T-helper 17 cell (primary cell): ENCODE results near the gene METTL2B. TPM values are rescaled to one million over a fixed set of nuclear protein-coding genes. Genes with fewer than 3 reads are reported as not detected.
"Not testable (repeated sequence)": the region's sequence is repeated elsewhere in the genome, so short reads cannot be mapped to it uniquely, and the experiment has no call there.

Experiments
- ATAC-seq: fragments of 150-1000 bp; cut with Tn5 transposase; 2 replicates; pipeline ENCODE4 v1.10.0; 2021; ENCODE audit warnings: mild to moderate bottlenecking, moderate library complexity
- DNase-seq, 3 donors: peaks; one replicate each; pipeline versions ENCODE4 v3.0.0 to v3.0.0-alpha.2; 2020 to 2021
- H3K9me3 ChIP-seq: one replicate; pipeline ENCODE4 v1.7.0; 2013; ENCODE audit warnings: low read length, mild to moderate bottlenecking; ENCODE audit not compliant: control insufficient read depth, poor library complexity, severe bottlenecking
- H3K27ac Mint-ChIP-seq: one replicate; pipeline ENCODE4 v1.8.0; 2022; ENCODE audit warnings: mild to moderate bottlenecking, moderate library complexity, mixed read lengths
- H3K27me3 Mint-ChIP-seq: one replicate; pipeline ENCODE4 v1.8.0; 2022; ENCODE audit warnings: mixed read lengths
- H3K36me3 Mint-ChIP-seq: one replicate; pipeline ENCODE4 v1.8.0; 2022; ENCODE audit warnings: low read depth, mixed read lengths
- H3K4me1 Mint-ChIP-seq: one replicate; pipeline ENCODE4 v1.8.0; 2022; ENCODE audit warnings: mild to moderate bottlenecking, mixed read lengths
- H3K4me3 Mint-ChIP-seq: one replicate; pipeline ENCODE4 v1.8.0; 2022; ENCODE audit warnings: mild to moderate bottlenecking, moderate library complexity, mixed read lengths
- total RNA-seq, 4 donors: library from RNA in 2 of 4; stranded (reverse) in 2 of 4; gene quantifications; one replicate each; pipeline ENCODE4 v1.2.3 and lab custom pipeline; 2022 to 2026

METTL2B gene
- total RNA-seq, 2 donors from 2014 or later = 15.8 to 19.9 TPM

DNA sequence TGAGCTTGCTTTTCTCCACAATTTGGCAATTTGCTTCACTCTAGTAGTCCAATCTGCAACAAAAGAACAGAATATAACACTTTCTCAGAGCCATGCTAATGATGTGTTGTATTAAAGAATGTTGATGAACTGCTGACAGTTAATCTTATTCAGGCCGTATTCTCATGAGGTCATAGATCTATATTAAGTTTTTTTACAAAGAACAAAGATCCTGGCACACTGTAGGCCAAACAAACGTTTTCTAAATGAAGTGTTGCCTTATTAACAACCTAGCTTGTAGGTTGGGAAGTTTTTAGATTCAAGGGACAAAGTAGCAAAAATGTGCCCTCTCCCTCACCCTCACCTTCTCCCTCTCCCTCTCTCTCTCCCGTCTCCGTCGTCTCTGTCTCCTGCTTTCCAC is 14.1 kb upstream of the METTL2B start:
- ATAC-seq = no peak

DNA sequence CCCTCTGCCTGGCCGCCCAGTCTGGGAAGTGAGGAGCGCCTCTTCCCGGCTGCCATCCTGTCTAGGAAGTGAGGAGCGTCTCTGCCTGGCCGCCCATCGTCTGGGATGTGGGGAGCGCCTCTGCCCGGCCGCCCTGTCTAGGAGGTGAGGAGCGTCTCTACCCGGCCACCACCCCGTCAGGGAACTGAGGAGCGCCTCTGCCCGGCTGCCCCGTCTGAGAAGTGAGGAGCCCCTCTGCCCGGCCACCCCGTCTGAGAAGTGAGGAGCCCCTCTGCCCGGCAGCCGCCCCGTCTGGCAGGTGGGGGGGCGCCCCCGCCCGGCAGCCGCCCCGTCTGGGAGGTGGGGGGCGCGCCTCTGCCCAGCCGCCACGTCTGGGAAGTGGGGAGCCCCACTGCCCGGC is 13.2 kb upstream of the METTL2B start:
- not testable (repeated sequence) for H3K9me3 ChIP-seq, H3K27me3 Mint-ChIP-seq, H3K36me3 Mint-ChIP-seq, H3K27ac Mint-ChIP-seq, DNase-seq, ATAC-seq, H3K4me1 Mint-ChIP-seq, H3K4me3 Mint-ChIP-seq

More for the DNA sequence above, 14.1 kb upstream of the METTL2B start:
- DNase-seq = no peak
- H3K4me3 Mint-ChIP-seq = no peak overlapping the region
- H3K27me3 Mint-ChIP-seq = no peaks in the 10 kb centered on the region
- peaks cover 11% of the 10 kb centered on the region for H3K4me1 Mint-ChIP-seq
- no peaks in the 10 kb centered on the region for H3K36me3 Mint-ChIP-seq
- no peak overlapping the region for H3K27ac Mint-ChIP-seq
- H3K9me3 ChIP-seq = no peaks in the 10 kb centered on the region

DNA sequence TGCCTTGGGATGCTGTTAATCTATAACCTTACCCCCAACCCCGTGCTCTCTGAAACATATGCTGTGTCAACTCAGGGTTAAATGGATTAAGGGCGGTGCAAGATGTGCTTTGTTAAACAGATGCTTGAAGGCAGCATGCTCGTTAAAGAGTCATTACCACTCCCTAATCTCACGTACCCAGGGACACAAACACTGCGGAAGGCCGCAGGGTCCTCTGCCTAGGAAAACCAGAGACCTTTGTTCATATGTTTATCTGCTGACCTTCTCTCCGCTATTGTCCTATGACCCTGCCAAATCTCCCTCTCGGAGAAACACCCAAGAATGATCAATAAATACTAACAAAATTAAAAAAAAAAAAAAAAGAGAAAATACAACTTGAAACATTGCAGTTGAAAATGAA is 12.6 kb upstream of the METTL2B start:
- not testable (repeated sequence) for H3K4me1 Mint-ChIP-seq

DNA sequence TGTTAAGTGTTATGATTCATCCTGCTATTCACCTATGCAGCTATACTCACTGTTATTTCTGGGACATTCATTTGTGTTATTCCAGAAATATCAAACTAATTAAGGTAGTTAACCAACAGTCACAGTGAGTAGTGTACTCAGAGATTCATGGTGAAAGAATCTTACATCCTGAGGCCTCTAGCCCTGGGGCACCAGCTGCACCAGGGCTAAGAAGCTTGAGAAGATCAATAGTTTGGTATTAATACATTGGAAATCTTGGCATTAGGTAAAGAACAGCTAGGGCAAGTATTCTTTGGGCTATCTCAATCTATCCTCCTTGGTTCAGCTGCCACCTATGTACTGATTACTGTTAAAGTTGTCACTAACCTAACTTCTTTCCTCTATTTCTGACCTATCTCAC is 9.7 kb upstream of the METTL2B start:
- H3K4me1 Mint-ChIP-seq, ATAC-seq, H3K27me3 Mint-ChIP-seq, H3K27ac Mint-ChIP-seq, H3K9me3 ChIP-seq, H3K36me3 Mint-ChIP-seq, DNase-seq, H3K4me3 Mint-ChIP-seq: not testable (repeated sequence)

More for the DNA sequence above, 12.6 kb upstream of the METTL2B start:
- H3K27me3 Mint-ChIP-seq, H3K9me3 ChIP-seq, DNase-seq, H3K36me3 Mint-ChIP-seq, H3K27ac Mint-ChIP-seq, H3K4me3 Mint-ChIP-seq, ATAC-seq: not testable (repeated sequence)

DNA sequence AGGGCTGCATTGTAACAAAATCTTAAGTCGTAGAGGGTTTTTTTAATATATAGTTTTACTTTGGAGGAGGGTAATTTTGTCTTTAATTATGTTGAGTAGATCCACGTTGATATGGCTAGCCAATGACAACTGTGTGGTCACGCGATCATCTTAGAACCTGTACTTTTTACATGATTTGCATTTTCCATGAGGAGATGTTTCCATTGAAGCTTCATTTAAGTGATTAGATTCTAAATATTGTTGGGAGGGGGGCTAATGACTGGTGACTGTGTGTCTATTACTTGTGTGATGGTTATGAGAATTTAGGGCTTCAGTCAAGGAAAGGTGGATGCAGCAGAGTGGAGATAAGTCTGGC is 765 bp downstream of the METTL2B start:
- not testable (repeated sequence) for DNase-seq, H3K36me3 Mint-ChIP-seq, ATAC-seq, H3K27me3 Mint-ChIP-seq, H3K9me3 ChIP-seq
- peak overlapping the region; percentile 97 for H3K4me3 Mint-ChIP-seq
- H3K27ac Mint-ChIP-seq = peak overlapping the region; percentile 99
- H3K4me1 Mint-ChIP-seq = peaks cover 17% of the 10 kb centered on the region

DNA sequence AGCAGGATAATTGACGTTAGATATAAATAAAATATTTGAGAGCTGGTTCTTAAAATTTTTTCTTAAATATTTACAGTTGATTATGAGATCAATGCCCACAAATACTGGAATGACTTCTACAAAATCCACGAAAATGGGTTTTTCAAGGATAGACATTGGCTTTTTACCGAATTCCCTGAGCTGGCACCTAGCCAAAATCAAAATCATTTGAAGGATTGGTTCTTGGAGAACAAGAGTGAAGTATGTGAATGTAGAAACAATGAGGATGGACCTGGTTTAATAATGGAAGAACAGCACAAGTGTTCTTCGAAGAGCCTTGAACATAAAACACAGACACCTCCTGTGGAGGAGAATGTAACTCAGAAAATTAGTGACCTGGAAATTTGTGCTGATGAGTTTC is 2.5 kb downstream of the METTL2B start:
- H3K27me3 Mint-ChIP-seq, H3K4me3 Mint-ChIP-seq, ATAC-seq, H3K36me3 Mint-ChIP-seq, DNase-seq, H3K27ac Mint-ChIP-seq, H3K9me3 ChIP-seq: not testable (repeated sequence)
- peaks cover 19% of the 10 kb centered on the region for H3K4me1 Mint-ChIP-seq

GRCh38 chr7:128488134-128488533 is 11.6 kb downstream of the METTL2B start:
- H3K9me3 ChIP-seq, DNase-seq, ATAC-seq, H3K36me3 Mint-ChIP-seq, H3K27me3 Mint-ChIP-seq, H3K4me3 Mint-ChIP-seq, H3K4me1 Mint-ChIP-seq, H3K27ac Mint-ChIP-seq: not testable (repeated sequence)

DNA sequence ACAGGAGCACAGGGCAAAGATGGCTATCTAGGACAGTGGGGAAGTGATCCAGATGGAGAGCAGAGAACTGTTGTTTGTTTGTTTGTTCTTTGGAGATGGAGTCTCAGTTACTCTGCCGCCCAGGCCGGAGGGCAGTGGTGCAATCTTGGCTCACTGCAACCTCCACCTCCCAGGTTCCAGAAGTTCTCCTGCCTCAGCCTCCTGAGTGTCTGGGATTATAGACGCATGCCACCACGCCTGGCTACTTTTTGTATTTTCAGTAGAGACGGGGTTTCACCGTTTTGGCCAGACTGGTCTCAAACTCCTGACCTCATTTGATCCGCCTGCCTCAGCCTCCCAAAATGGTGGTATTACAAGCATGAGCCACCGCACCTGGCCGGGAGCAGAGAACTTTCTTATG is 20.9 kb downstream of the METTL2B start:
- ATAC-seq = no peak
- Mint-ChIP-seq H3K4me1 (no peaks in the 10 kb centered on the region), H3K36me3 (peaks cover 8% of the 10 kb centered on the region), H3K27me3 (no peaks in the 10 kb centered on the region), H3K27ac (no peak overlapping the region), H3K4me3 (no peak overlapping the region)
- no peaks in the 10 kb centered on the region for H3K9me3 ChIP-seq
- no peak for DNase-seq

- H3K27ac Mint-ChIP-seq, H3K36me3 Mint-ChIP-seq, H3K4me3 Mint-ChIP-seq, H3K9me3 ChIP-seq, ATAC-seq, H3K4me1 Mint-ChIP-seq, H3K27me3 Mint-ChIP-seq, DNase-seq: not testable (repeated sequence)
Measured at GRCh38 chr7:128505416-128505815, 28.9 kb downstream of the METTL2B start.

- not testable (repeated sequence) for H3K4me3 Mint-ChIP-seq, H3K27me3 Mint-ChIP-seq, H3K36me3 Mint-ChIP-seq, DNase-seq, H3K9me3 ChIP-seq, H3K4me1 Mint-ChIP-seq
- peak overlapping the region; percentile 60 for H3K27ac Mint-ChIP-seq
- peak; percentile 57 for ATAC-seq
Measured at GRCh38 chr7:128506819-128507218, 30.3 kb downstream of the METTL2B start.

GRCh38 chr7:128507321-128507993 is 30.9 kb downstream of the METTL2B start:
- H3K4me1 Mint-ChIP-seq, H3K36me3 Mint-ChIP-seq, H3K4me3 Mint-ChIP-seq, H3K9me3 ChIP-seq, DNase-seq, H3K27me3 Mint-ChIP-seq, ATAC-seq: not testable (repeated sequence)
- H3K27ac Mint-ChIP-seq = peak overlapping the region; percentile 60

DNA sequence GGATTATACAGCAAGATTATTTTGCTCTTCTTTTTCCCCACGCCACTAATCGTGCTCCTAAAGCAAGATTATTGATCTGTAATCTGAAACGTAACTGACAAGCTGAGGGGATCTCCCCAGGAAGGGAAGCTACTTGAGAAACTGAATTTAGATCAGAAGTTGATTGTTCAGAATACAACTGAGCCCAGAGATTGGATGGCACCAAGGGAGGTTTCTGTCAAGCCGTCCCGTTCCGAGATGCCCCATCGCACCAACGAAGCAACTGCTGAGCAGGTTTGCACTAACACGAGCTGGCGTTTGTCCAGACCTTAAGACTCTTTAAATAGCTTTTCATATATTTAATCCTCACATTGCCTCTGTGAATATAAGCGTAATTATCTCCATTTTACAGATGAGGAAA is 35.1 kb downstream of the METTL2B start:
- not testable (repeated sequence) for ATAC-seq, H3K36me3 Mint-ChIP-seq, H3K27ac Mint-ChIP-seq, H3K4me1 Mint-ChIP-seq, DNase-seq, H3K27me3 Mint-ChIP-seq, H3K4me3 Mint-ChIP-seq, H3K9me3 ChIP-seq

GRCh38 chr7:128515232-128515631 is 38.7 kb downstream of the METTL2B start:
- not testable (repeated sequence) for H3K27me3 Mint-ChIP-seq, H3K36me3 Mint-ChIP-seq, H3K27ac Mint-ChIP-seq, H3K4me3 Mint-ChIP-seq, DNase-seq, H3K4me1 Mint-ChIP-seq, ATAC-seq, H3K9me3 ChIP-seq

- H3K9me3 ChIP-seq, H3K27me3 Mint-ChIP-seq, H3K27ac Mint-ChIP-seq, H3K4me3 Mint-ChIP-seq, H3K36me3 Mint-ChIP-seq, ATAC-seq, DNase-seq, H3K4me1 Mint-ChIP-seq: not testable (repeated sequence)
Measured at GRCh38 chr7:128517023-128517422, 40.5 kb downstream of the METTL2B start.
